ENCODE results near the gene KLF18.
"Not testable (repeated sequence)": the region's sequence is repeated elsewhere in the genome, so short reads cannot be mapped to it uniquely, and the experiment has no call there.

KLF18 gene

GRCh38 chr1:44129616-44130500, 11.6 kb downstream of the KLF18 start:
- H3K4me3 ChIP-seq (ENCODE audit: low read length) = no peak overlapping the region
- no peak for DNase-seq (ENCODE audit: low read depth)
- no peak for TF ChIP-seq CTCF (IDR thresholded peaks at IDR 0.05; ENCODE audit: insufficient read depth, low read depth, low read length, missing control alignments)

- TF ChIP-seq CTCF (IDR thresholded peaks at IDR 0.05; ENCODE audit: insufficient read depth, low read depth, low read length, missing control alignments) = no peak
- no peak for DNase-seq (ENCODE audit: low read depth)
Measured at GRCh38 chr1:44120398-44120949, 21.0 kb downstream of the KLF18 start.

GRCh38 chr1:44119525-44119924, 21.9 kb downstream of the KLF18 start:
- TF ChIP-seq CTCF (IDR thresholded peaks at IDR 0.05; ENCODE audit: insufficient read depth, low read depth, low read length, missing control alignments) = no peak
- no peak overlapping the region for H3K4me3 ChIP-seq (ENCODE audit: low read length)
- no peak for DNase-seq (ENCODE audit: low read depth)

More at GRCh38 chr1:44120398-44120949, 21.0 kb downstream of the KLF18 start:
- H3K4me3 ChIP-seq (ENCODE audit: low read length) = no peak overlapping the region

- no peak for DNase-seq (ENCODE audit: low read depth)
- no peak within 1 kb of the TSS for H3K4me3 ChIP-seq (ENCODE audit: low read length)
- no peak for TF ChIP-seq CTCF (IDR thresholded peaks at IDR 0.05; ENCODE audit: insufficient read depth, low read depth, low read length, missing control alignments)
Measured at GRCh38 chr1:44118682-44119081, 22.7 kb downstream of the KLF18 start, which contains the start of gene KLF17. Gene KLF17, plus strand, starts transcription at chr1:44118821. Its CDS starts 87 bp downstream, at chr1:44118908.

GRCh38 chr1:44117272-44117671, 24.2 kb downstream of the KLF18 start:
- DNase-seq (ENCODE audit: low read depth); H3K4me3 ChIP-seq (ENCODE audit: low read length): not testable (repeated sequence)

- no peak for TF ChIP-seq CTCF (IDR thresholded peaks at IDR 0.05; ENCODE audit: insufficient read depth, low read depth, low read length, missing control alignments)
- H3K4me3 ChIP-seq (ENCODE audit: low read length) = no peak overlapping the region
- DNase-seq (ENCODE audit: low read depth) = no peak
Measured at GRCh38 chr1:44114098-44114497, 27.3 kb downstream of the KLF18 start.

GRCh38 chr1:44113095-44113609, 28.3 kb downstream of the KLF18 start:
- H3K4me3 ChIP-seq (ENCODE audit: low read length) = no peak overlapping the region
- TF ChIP-seq CTCF (IDR thresholded peaks at IDR 0.05; ENCODE audit: insufficient read depth, low read depth, low read length, missing control alignments) = no peak
- DNase-seq (ENCODE audit: low read depth) = no peak
